ENCODE results near the gene TMPRSS9.

- TF ChIP-seq CTCF (IDR thresholded peaks at IDR 0.05): no peak
- TF ChIP-seq POLR2A (IDR thresholded peaks at IDR 0.05): no peak
Measured at GRCh38 chr19:2324220-2324948, 35.7 kb upstream of the TMPRSS9 start.
